Fibroblast of pulmonary artery (primary cell): ENCODE measurements around the gene FIGN.

Source experiments
- DNase-seq: peaks from one replicate; pipeline ENCODE4 v3.0.0-alpha.2; 2010; ENCODE audit warnings: low read depth
- H3K4me3 ChIP-seq: replicated peaks from 2 replicates; pipeline ENCODE4 v1.5.1; 2011; ENCODE audit warnings: low read depth, mild to moderate bottlenecking, control low read depth, low read length, moderate library complexity
- TF ChIP-seq, protein P1 (sequence below): IDR thresholded peaks from 2 replicates; pipeline ENCODE4 v1.5.1; 2011; ENCODE audit warnings: mild to moderate bottlenecking, control low read depth, low read length, inconsistent platforms; ENCODE audit errors: missing control alignments

The FIGN gene

GRCh38 chr2:163571423-163572102 is 164.2 kb downstream of the FIGN start:
- DNase-seq, result no peak
- H3K4me3 ChIP-seq, result no peak overlapping the region
- TF ChIP-seq, protein P1, sequence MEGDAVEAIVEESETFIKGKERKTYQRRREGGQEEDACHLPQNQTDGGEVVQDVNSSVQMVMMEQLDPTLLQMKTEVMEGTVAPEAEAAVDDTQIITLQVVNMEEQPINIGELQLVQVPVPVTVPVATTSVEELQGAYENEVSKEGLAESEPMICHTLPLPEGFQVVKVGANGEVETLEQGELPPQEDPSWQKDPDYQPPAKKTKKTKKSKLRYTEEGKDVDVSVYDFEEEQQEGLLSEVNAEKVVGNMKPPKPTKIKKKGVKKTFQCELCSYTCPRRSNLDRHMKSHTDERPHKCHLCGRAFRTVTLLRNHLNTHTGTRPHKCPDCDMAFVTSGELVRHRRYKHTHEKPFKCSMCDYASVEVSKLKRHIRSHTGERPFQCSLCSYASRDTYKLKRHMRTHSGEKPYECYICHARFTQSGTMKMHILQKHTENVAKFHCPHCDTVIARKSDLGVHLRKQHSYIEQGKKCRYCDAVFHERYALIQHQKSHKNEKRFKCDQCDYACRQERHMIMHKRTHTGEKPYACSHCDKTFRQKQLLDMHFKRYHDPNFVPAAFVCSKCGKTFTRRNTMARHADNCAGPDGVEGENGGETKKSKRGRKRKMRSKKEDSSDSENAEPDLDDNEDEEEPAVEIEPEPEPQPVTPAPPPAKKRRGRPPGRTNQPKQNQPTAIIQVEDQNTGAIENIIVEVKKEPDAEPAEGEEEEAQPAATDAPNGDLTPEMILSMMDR, result no peak

DNA sequence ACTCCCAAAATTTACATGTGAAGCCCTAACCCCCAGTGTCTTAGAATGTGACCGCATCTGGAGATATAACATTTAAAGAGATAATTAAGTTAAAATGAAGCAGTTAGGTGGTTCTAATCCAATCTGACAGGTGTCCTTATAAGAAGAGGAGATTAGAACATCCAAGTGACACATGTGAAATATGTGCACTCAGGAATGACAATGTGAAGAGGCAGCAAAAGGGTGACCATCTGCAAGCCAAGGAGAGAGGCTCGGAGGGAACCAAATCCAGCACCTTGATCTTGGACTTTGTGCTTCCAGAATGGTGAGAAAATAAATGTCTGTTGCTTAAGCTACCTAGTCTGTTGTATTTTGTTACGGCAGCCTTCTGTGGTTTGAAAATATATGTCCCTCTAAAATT is 165.4 kb downstream of the FIGN start:
- H3K4me3 ChIP-seq, result no peak overlapping the region
- TF ChIP-seq, protein P1, result no peak
- DNase-seq, result no peak

- TF ChIP-seq, protein P1, result no peak
- DNase-seq, result no peak
- H3K4me3 ChIP-seq, result no peak overlapping the region
Measured at GRCh38 chr2:163565192-163565591, 170.6 kb downstream of the FIGN start.

- no peak for DNase-seq
- TF ChIP-seq, protein P1, result no peak
- no peak overlapping the region for H3K4me3 ChIP-seq
Measured at GRCh38 chr2:163564236-163564635, 171.6 kb downstream of the FIGN start.

DNA sequence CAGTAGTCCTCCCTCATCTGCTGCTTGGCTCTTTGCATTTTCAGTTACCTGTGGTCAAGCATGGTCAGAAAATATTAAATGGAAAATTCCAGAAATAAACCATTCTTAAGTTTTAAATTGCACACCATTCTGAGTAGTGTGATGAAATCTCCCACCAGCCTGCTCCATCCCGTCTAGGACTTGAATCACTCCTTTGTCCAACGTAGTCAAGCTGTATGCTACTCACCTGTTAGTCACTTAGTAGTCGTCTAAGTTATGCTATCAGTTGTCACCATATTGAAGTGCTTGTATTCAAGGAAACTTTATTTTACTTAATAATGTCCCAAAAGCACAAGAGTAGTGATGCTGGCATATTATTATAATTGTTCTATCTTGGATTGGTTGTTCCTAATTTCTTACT is 172.5 kb downstream of the FIGN start:
- no peak overlapping the region for H3K4me3 ChIP-seq
- TF ChIP-seq, protein P1, result no peak
- DNase-seq, result no peak

DNA sequence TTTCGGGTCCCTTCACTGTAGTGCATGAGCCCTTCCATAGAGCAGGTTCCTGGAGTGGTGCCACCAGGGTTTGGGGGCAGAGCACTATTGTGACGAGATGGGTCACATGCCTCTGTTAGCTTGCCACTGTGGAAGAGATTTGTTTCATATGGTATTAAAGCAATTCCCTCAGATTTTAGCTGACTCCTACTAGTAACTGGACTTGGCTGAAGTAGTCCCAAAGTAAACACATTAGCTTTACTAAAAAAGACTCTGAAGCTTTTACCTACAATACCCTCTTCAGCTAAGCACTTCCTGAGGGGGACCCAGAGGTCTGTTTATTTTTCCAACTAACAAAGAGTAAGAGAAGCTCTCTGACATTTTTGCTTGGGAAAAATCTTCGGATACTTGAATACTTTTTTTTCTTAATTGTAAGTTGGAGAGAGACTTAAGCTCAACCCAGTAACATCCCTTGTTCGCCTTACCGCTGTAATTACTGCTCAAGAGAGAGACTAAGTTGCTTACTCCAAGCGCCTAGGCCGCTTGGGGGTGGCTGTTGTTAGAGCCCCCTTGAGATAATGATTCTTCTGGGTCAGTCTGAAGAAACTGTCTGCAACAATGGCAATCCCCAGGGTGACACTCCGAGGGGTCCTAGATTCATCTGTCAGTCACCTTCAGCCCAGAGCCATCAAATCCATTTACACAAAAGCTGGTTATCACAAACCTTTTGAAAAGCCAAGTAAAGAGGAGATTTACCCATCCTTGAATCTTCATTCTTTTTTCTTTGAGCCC is 177.4 kb downstream of the FIGN start:
- H3K4me3 ChIP-seq, result no peak overlapping the region
- TF ChIP-seq, protein P1, result no peak
- no peak for DNase-seq
